SK-N-SH treated with all-trans-retinoic acid at 6 μM for 48 hours (cell line): ENCODE measurements around the gene FBXO27.

Experiments
- ARNTL ChIP-seq: fragments of 450-650 bp; formaldehyde crosslinking; IDR thresholded peaks from 2 replicates; pipeline ENCODE4 v1.5.0; 2020; ENCODE audit warnings: low read depth, mild to moderate bottlenecking, moderate library complexity, borderline replicate concordance
- BACH2 ChIP-seq: fragments of 250-450 bp; sonication (Bioruptor Pico); IDR thresholded peaks from 2 replicates; pipeline ENCODE4 v1.9.0; 2021; ENCODE audit warnings: mild to moderate bottlenecking, borderline replicate concordance
- OSR1 ChIP-seq: fragments of 250-450 bp; sonication (Bioruptor Pico); IDR thresholded peaks from 2 replicates; pipeline ENCODE4 v1.8.0; 2022; ENCODE audit warnings: moderate library complexity, mild to moderate bottlenecking, inconsistent platforms
- RARB ChIP-seq: fragments of 250-450 bp; sonication (Bioruptor Pico); IDR thresholded peaks from 2 replicates; pipeline ENCODE4 v1.8.0; 2021; ENCODE audit warnings: mild to moderate bottlenecking, moderate library complexity
- ZFP3 ChIP-seq: fragments of 250-450 bp; sonication (Bioruptor Pico); IDR thresholded peaks from 2 replicates; pipeline ENCODE4 v1.5.0; 2020; ENCODE audit warnings: mild to moderate bottlenecking, moderate library complexity
- TF ChIP-seq, protein P1 (sequence below): fragments of 250-450 bp; sonication (Bioruptor Pico); IDR thresholded peaks from 2 replicates; pipeline ENCODE4 v1.8.0; 2020; ENCODE audit warnings: mild to moderate bottlenecking, moderate library complexity, borderline replicate concordance

DNA sequence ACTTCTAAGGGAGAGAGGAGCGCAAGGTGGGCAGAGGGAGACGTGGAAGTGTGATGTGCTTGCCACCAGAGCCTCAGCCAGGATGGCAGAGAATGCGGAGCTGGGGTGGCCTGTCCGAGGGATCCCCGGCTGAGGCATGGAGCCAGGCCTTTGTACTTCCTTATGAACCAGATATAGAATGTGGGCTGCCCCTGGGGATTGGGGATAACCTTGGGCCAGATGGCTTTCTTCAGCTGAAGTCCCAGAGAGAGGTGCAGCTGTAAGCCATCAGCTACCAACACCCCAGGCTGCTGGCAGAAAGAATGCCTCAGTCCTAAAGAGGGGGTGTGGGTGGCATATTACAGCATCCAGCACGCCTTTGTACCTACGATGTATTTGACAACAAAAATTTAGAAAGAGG, 31.3 kb downstream of the FBXO27 start:
- TF ChIP-seq ZFP3 (CRISPR knock-in tag) (no peak), RARB (CRISPR knock-in tag) (no peak), BACH2 (CRISPR knock-in tag) (no peak), OSR1 (no peak), ARNTL (CRISPR knock-in tag) (no peak)
- TF ChIP-seq, protein P1, sequence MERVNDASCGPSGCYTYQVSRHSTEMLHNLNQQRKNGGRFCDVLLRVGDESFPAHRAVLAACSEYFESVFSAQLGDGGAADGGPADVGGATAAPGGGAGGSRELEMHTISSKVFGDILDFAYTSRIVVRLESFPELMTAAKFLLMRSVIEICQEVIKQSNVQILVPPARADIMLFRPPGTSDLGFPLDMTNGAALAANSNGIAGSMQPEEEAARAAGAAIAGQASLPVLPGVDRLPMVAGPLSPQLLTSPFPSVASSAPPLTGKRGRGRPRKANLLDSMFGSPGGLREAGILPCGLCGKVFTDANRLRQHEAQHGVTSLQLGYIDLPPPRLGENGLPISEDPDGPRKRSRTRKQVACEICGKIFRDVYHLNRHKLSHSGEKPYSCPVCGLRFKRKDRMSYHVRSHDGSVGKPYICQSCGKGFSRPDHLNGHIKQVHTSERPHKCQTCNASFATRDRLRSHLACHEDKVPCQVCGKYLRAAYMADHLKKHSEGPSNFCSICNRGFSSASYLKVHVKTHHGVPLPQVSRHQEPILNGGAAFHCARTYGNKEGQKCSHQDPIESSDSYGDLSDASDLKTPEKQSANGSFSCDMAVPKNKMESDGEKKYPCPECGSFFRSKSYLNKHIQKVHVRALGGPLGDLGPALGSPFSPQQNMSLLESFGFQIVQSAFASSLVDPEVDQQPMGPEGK (CRISPR knock-in tag): no peak
